Measurements from ENCODE around the gene FOXL3. TPM values are rescaled to one million over a fixed set of nuclear protein-coding genes. Genes with fewer than 3 reads are reported as not detected.

The FOXL3 gene
- total RNA-seq, 1 experiment from 2014 or later, result not detected

DNA sequence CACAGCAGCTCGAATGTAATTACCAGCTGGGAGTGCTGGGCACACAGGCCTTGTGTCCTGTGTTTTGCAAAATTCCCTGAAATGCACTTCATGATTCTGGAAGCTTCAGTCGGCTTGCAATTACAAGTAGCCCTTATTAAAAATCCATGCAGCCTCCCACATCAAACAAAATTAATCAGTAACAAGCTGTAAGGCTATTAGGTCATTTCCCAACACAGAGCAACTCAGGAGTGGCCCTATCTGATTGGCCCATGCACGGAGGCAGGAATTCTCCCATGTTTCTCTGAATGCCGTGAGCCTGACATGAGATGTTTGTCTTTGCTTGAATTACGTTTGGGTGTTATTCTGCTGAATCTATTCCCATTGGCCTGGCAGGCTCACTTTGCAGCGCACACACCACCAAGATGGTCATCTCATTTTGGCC, 36.9 kb downstream of the FOXL3 start:
- TF ChIP-seq CTCF (IDR thresholded peaks at IDR 0.05) (no peak), POLR2AphosphoS5 (IDR thresholded peaks at IDR 0.05; ENCODE audit: low read depth, low read length) (no peak), TCF7L2 (IDR thresholded peaks at IDR 0.05; ENCODE audit: low read depth, low read length) (no peak), SIN3A (IDR thresholded peaks at IDR 0.05; ENCODE audit: borderline replicate concordance, insufficient read depth, low read depth, low read length) (no peak), REST (IDR thresholded peaks at IDR 0.05; ENCODE audit: insufficient read depth in 1 of 2, low read depth in 2 of 2, low read length in 1 of 2) (no peak)
- ATAC-seq (no peak), DNase-seq (ENCODE audit: low read depth, low spot score) (no peak)
- BruUV-seq (replicated peaks), result no TSS peak
- no peaks in the 10 kb centered on the region for H3K36me3 ChIP-seq (ENCODE audit: control insufficient read depth, insufficient read depth, low read length)
- H3K27ac ChIP-seq (ENCODE audit: low read length), result no peak overlapping the region
- intact Hi-C loops (cut with micrococcal nuclease; ENCODE audit: unreplicated experiment) (loop anchor here (5.0 to 10.0 kb wide), 2 partner anchors 195 to 448 kb away; no protein-coding TSS in a partner anchor), in situ Hi-C loops (cut with HindIII; ENCODE audit: low pct_unique_long_range_greater_than_20kb, low sequenced_read_pairs) (no loop called here)
- POLR2A ChIA-PET, result no interaction called here
- CTCF ChIA-PET, result no interaction called here
- H3K4me1 ChIP-seq (ENCODE audit: control insufficient read depth, insufficient read depth, low read length), result peaks cover 2% of the 10 kb centered on the region
- no peaks in the 10 kb centered on the region for H3K27me3 ChIP-seq (ENCODE audit: control insufficient read depth, insufficient read depth, low read length)
- no peaks in the 10 kb centered on the region for H3K9me3 ChIP-seq (ENCODE audit: control insufficient read depth, insufficient read depth, low read depth, low read length)
- no peak overlapping the region for H3K4me3 ChIP-seq (ENCODE audit: low read depth in 2 of 2, low read length in 2 of 2)

DNA sequence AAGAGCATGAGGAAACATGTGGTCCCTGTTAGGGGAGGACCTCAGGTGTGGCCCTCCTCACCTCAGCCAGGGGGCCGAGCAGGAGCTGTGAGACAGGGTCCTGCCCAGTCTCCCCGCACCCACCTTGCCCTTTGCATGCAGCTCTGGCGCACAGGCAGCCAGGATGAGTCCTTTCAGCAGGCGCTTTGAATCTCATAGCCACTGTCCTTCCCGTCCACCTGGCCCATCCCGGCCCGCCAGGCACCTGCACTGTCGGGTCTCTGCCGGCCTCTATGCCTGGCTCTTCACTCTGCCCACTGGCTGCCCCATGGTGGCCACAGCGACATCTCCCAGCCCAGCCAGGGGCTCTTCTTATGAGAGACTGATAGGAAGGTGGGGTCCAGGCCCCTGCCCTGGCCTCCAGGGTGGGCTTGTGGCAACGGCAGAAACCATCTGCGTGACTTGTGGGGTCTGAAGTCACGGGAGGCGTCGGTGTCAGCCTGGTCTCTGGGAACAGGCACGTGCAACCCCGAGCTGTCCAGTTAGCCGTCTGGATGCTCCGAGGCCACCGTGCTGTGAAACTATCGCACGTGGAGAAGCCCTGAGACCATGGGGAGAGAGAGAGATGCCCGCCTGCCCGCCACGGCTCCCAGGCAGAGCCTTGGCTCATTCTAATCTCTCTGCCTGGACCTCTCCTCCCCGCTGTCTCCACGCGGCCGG, 37.4 kb downstream of the FOXL3 start:
- H3K4me3 ChIP-seq (ENCODE audit: low read depth in 2 of 2, low read length in 2 of 2), result no peak overlapping the region
- no peaks in the 10 kb centered on the region; the same call in 1 of the 2 replicates for H3K4me1 ChIP-seq (ENCODE audit: control insufficient read depth, insufficient read depth, low read length)
- BruUV-seq (replicated peaks), result no TSS peak
- no peak for DNase-seq (ENCODE audit: low read depth, low spot score)
- H3K27ac ChIP-seq (ENCODE audit: low read length), result no peak overlapping the region
- no peak for ATAC-seq
- H3K9me3 ChIP-seq (ENCODE audit: control insufficient read depth, insufficient read depth, low read depth, low read length), result no peaks in the 10 kb centered on the region
- CTCF ChIA-PET, result interaction anchor here (0.5 to 0.6 kb wide), 2 partner anchors 171 to 299 kb away, joined by 3 to 6 read pairs; no protein-coding TSS in a partner anchor
- no peaks in the 10 kb centered on the region for H3K36me3 ChIP-seq (ENCODE audit: control insufficient read depth, insufficient read depth, low read length)
- POLR2A ChIA-PET, result no interaction called here
- intact Hi-C loops (cut with micrococcal nuclease; ENCODE audit: unreplicated experiment) (loop anchor here (5.0 to 10.0 kb wide), 2 partner anchors 195 to 447 kb away; no protein-coding TSS in a partner anchor), in situ Hi-C loops (cut with HindIII; ENCODE audit: low pct_unique_long_range_greater_than_20kb, low sequenced_read_pairs) (no loop called here)
- no peak for TF ChIP-seq SIN3A (IDR thresholded peaks at IDR 0.05; ENCODE audit: borderline replicate concordance, insufficient read depth, low read depth, low read length)
- H3K27me3 ChIP-seq (ENCODE audit: control insufficient read depth, insufficient read depth, low read length), result no peaks in the 10 kb centered on the region

All from Panc1 (cell line).